RWPE1 (cell line): ENCODE measurements around the gene KISS1.

Source experiments
- CTCF ChIA-PET: fragments of 350-600 bp; sonication (Branson Sonifier 250); formaldehyde crosslinking; extraction: SDS; loops from one replicate; lab custom pipeline; 2021; lab: Yijun Ruan, JAX
- POLR2A ChIA-PET: fragments of 400-600 bp; formaldehyde crosslinking; extraction: SDS; loops from one replicate; lab custom pipeline; 2020; ENCODE audit warnings: antibody characterized with exemption; ENCODE audit not compliant: low non-redundant PET; lab: Yijun Ruan, JAX
- DNase-seq: peaks from one replicate; pipeline ENCODE4 v3.0.0; 2012; ENCODE audit warnings: low spot score
- H3K27ac ChIP-seq: fragments of 450-650 bp; 2 replicates; pipeline ENCODE4 v1.5.1; 2017
- CTCF ChIP-seq: fragments of 450-650 bp; conservative IDR thresholded peaks from 2 replicates; pipeline ENCODE4 v1.5.1; 2017; ENCODE audit warnings: low read depth, mild to moderate bottlenecking

Gene KISS1

GRCh38 chr1:204190212-204191211 is 5.8 kb downstream of the KISS1 start:
- POLR2A ChIA-PET, result no interaction called here
- peak; percentile 55 for DNase-seq
- CTCF ChIA-PET, result interaction anchor here (0.6 to 5.2 kb wide), 9 partner anchors 8 to 320 kb away, joined by 3 to 37 read pairs (median 4); no protein-coding TSS in a partner anchor
- no peak overlapping the region for H3K27ac ChIP-seq
- no peak for TF ChIP-seq CTCF

- no peak for DNase-seq
- ChIA-PET CTCF (interaction anchor here (0.6 to 5.2 kb wide), 10 partner anchors 9 to 249 kb away, joined by 3 to 37 read pairs (median 3); no protein-coding TSS in a partner anchor), POLR2A (no interaction called here)
- H3K27ac ChIP-seq, result no peak overlapping the region
- TF ChIP-seq CTCF, result no peak
Observed at GRCh38 chr1:204188959-204189639, 7.2 kb downstream of the KISS1 start.

- ChIA-PET CTCF (interaction anchor here (1.7 kb wide), 1 partner anchor 24 kb away, joined by 5 read pairs; no protein-coding TSS in a partner anchor), POLR2A (no interaction called here)
- H3K27ac ChIP-seq, result no peak overlapping the region
- TF ChIP-seq CTCF, result no peak
- DNase-seq, result no peak
Observed at GRCh38 chr1:204186597-204186996, 9.7 kb downstream of the KISS1 start.

GRCh38 chr1:204181116-204181515 is 15.2 kb downstream of the KISS1 start:
- TF ChIP-seq CTCF, result no peak
- POLR2A ChIA-PET, result no interaction called here
- CTCF ChIA-PET, result no interaction called here
- DNase-seq, result no peak
- no peak overlapping the region for H3K27ac ChIP-seq

GRCh38 chr1:204180133-204180532 is 16.2 kb downstream of the KISS1 start:
- no peak for DNase-seq
- POLR2A ChIA-PET, result no interaction called here
- H3K27ac ChIP-seq, result no peak overlapping the region
- no peak for TF ChIP-seq CTCF
- CTCF ChIA-PET, result interaction anchor here (0.5 to 1.9 kb wide), 3 partner anchors 18 to 125 kb away, joined by 3 to 10 read pairs (median 4); no protein-coding TSS in a partner anchor
